ENCODE results near the gene MYT1.

MYT1 gene

GRCh38 chr20:64203037-64203777 is 39.0 kb downstream of the MYT1 start:
- Histone ChIP-seq H3K36me3 (no peaks in the 10 kb centered on the region), H3K27ac (no peak overlapping the region), H3K4me3 (no peak overlapping the region), H3K27me3 (peaks cover 0 to 53% of the 10 kb centered on the region in 2 donors), H3K4me1 (no peaks in the 10 kb centered on the region), H3K9me3 (no peaks in the 10 kb centered on the region)
- TF ChIP-seq CTCF (IDR thresholded peaks at IDR 0.05): no peak
- intact Hi-C loops (cut with DNase I; ENCODE audit: low total_unique reads): no loop called here
- DNase-seq: no peak

GRCh38 chr20:64205611-64206026 is 41.4 kb downstream of the MYT1 start:
- no peak for TF ChIP-seq CTCF (IDR thresholded peaks at IDR 0.05)
- Histone ChIP-seq H3K4me3 (no peak overlapping the region), H3K36me3 (no peaks in the 10 kb centered on the region), H3K4me1 (no peaks in the 10 kb centered on the region), H3K27ac (no peak overlapping the region), H3K27me3 (peaks cover 0 to 43% of the 10 kb centered on the region in 2 donors), H3K9me3 (no peaks in the 10 kb centered on the region)
- no peak for DNase-seq
- intact Hi-C loops (cut with DNase I; ENCODE audit: low total_unique reads): no loop called here

GRCh38 chr20:64206614-64207013 is 42.4 kb downstream of the MYT1 start:
- no peak overlapping the region for H3K27ac ChIP-seq
- no peak for DNase-seq
- H3K4me3 ChIP-seq: no peak overlapping the region
- H3K27me3 ChIP-seq: peaks cover 0 to 41% of the 10 kb centered on the region in 2 donors
- no peaks in the 10 kb centered on the region for H3K4me1 ChIP-seq
- no peaks in the 10 kb centered on the region for H3K36me3 ChIP-seq
- intact Hi-C loops (cut with DNase I; ENCODE audit: low total_unique reads): no loop called here
- no peak for TF ChIP-seq CTCF (IDR thresholded peaks at IDR 0.05)
- no peaks in the 10 kb centered on the region for H3K9me3 ChIP-seq

GRCh38 chr20:64207641-64208590 is 43.7 kb downstream of the MYT1 start:
- H3K36me3 ChIP-seq: no peaks in the 10 kb centered on the region
- DNase-seq: no peak
- no peak overlapping the region for H3K27ac ChIP-seq
- peaks cover 0 to 5% (median 4%) of the 10 kb centered on the region in 4 donors for H3K4me1 ChIP-seq
- no peaks in the 10 kb centered on the region for H3K9me3 ChIP-seq
- peaks cover 0 to 40% of the 10 kb centered on the region in 2 donors for H3K27me3 ChIP-seq
- no peak for TF ChIP-seq CTCF (IDR thresholded peaks at IDR 0.05)
- H3K4me3 ChIP-seq: no peak overlapping the region
- intact Hi-C loops (cut with DNase I; ENCODE audit: low total_unique reads): no loop called here

- TF ChIP-seq CTCF (IDR thresholded peaks at IDR 0.05): no peak
- no peaks in the 10 kb centered on the region for H3K9me3 ChIP-seq
- H3K27ac ChIP-seq: no peak overlapping the region
- H3K4me3 ChIP-seq: no peak overlapping the region
- peaks cover 0 to 30% of the 10 kb centered on the region in 2 donors for H3K27me3 ChIP-seq
- peaks cover 0 to 14% (median 8%) of the 10 kb centered on the region in 4 donors for H3K4me1 ChIP-seq
- no peaks in the 10 kb centered on the region for H3K36me3 ChIP-seq
- intact Hi-C loops (cut with DNase I; ENCODE audit: low total_unique reads): no loop called here
- DNase-seq: no peak
These were observed 44.9 kb downstream of the MYT1 start for GRCh38 chr20:64209148-64209547.

Measured in tibial artery (tissue), 4 donors.